OCI-LY3 (cell line): ENCODE measurements around the gene NRROS.

ENCODE experiments used
- H2AFZ ChIP-seq: fragments of 200-600, 300-600 bp; shearing (Covaris generic); 2 replicates; pipeline ENCODE4 v1.6.0; 2014; ENCODE audit warnings: antibody characterized with exemption, low read depth, low read length
- H3K27ac ChIP-seq: fragments of 200-600, 300-600 bp; sonication (generic); 2 replicates; pipeline ENCODE4 v1.5.1; 2014; ENCODE audit warnings: mild to moderate bottlenecking, low read length, moderate library complexity, mixed read lengths
- H3K27me3 ChIP-seq: fragments of 200-600, 300-600 bp; sonication (generic); 2 replicates; pipeline ENCODE4 v1.6.1; 2014; ENCODE audit warnings: low read depth, low read length, mixed read lengths
- H3K36me3 ChIP-seq: fragments of 200-600, 300-600 bp; sonication (generic); replicated peaks from 2 replicates; pipeline ENCODE3; 2014; ENCODE audit warnings: low read depth, low read length, mixed read lengths
- H3K4me1 ChIP-seq: fragments of 300-600, 200-600 bp; sonication (generic); 2 replicates; pipeline ENCODE4 v1.6.1; 2014; ENCODE audit warnings: low read length, mixed read lengths
- H3K4me2 ChIP-seq: fragments of 200-600, 300-600 bp; sonication (generic); 2 replicates; pipeline ENCODE4 v1.6.1; 2014; ENCODE audit warnings: low read length, mixed read lengths
- H3K4me3 ChIP-seq: fragments of 300-600, 200-600 bp; sonication (generic); 2 replicates; pipeline ENCODE4 v1.5.1; 2014; ENCODE audit warnings: antibody characterized with exemption, mild to moderate bottlenecking, low read length, moderate library complexity
- H3K79me2 ChIP-seq: fragments of 300-600, 200-600 bp; shearing (Covaris generic); 2 replicates; pipeline ENCODE4 v1.6.1; 2014; ENCODE audit warnings: mild to moderate bottlenecking, low read length, mixed read lengths
- H3K9ac ChIP-seq: fragments of 300-600, 200-600 bp; shearing (Covaris generic); 2 replicates; pipeline ENCODE4 v1.6.0; 2014; ENCODE audit warnings: mild to moderate bottlenecking, low read length, moderate library complexity
- H3K9me3 ChIP-seq: fragments of 200-600, 300-600 bp; shearing (Covaris generic); 2 replicates; pipeline ENCODE4 v1.6.1; 2014; ENCODE audit warnings: low read length, mixed read lengths; ENCODE audit not compliant: insufficient read depth
- H4K20me1 ChIP-seq: fragments of 200-600, 300-600 bp; sonication (generic); 2 replicates; pipeline ENCODE4 v1.6.1; 2016; ENCODE audit warnings: low read length, mixed read lengths; ENCODE audit not compliant: insufficient read depth
- CTCF ChIP-seq: fragments of 200-600, 300-600 bp; sonication (generic); IDR thresholded peaks from 2 replicates; pipeline ENCODE4 v1.5.1; 2014; ENCODE audit warnings: antibody characterized with exemption, low read length, low read depth
- EZH2phosphoT487 ChIP-seq: fragments of 200-600 bp; shearing (Covaris generic); IDR thresholded peaks from 2 replicates; pipeline ENCODE4 v1.6.1; 2018; ENCODE audit warnings: antibody characterized with exemption, mixed run types, low read depth

NRROS gene

GRCh38 chr3:196620161-196620604, 19.3 kb upstream of the NRROS start:
- Histone ChIP-seq H3K79me2 (no peaks in the 10 kb centered on the region), H3K4me1 (peaks cover 30% of the 10 kb centered on the region), H4K20me1 (no peaks in the 10 kb centered on the region), H3K36me3 (no peaks in the 10 kb centered on the region), H2AFZ (peak overlapping the region; percentile 60; the same call in 1 of the 2 replicates), H3K9me3 (no peaks in the 10 kb centered on the region), H3K27ac (no peak overlapping the region), H3K27me3 (no peaks in the 10 kb centered on the region), H3K4me2 (no peak overlapping the region), H3K9ac (no peak overlapping the region), H3K4me3 (no peak overlapping the region)
- TF ChIP-seq CTCF = no peak
- TF ChIP-seq EZH2phosphoT487 = no peak

GRCh38 chr3:196620684-196621083, 18.8 kb upstream of the NRROS start:
- H3K79me2 ChIP-seq = no peaks in the 10 kb centered on the region
- no peak overlapping the region for H2AFZ ChIP-seq

GRCh38 chr3:196621611-196622010, 17.9 kb upstream of the NRROS start:
- H3K36me3 ChIP-seq = no peaks in the 10 kb centered on the region
- H3K27me3 ChIP-seq = no peaks in the 10 kb centered on the region
- H3K27ac ChIP-seq = no peak overlapping the region
- H3K4me3 ChIP-seq = no peak overlapping the region
- no peaks in the 10 kb centered on the region for H4K20me1 ChIP-seq
- peaks cover 30% of the 10 kb centered on the region for H3K4me1 ChIP-seq
- no peak overlapping the region for H3K9ac ChIP-seq
- no peak for TF ChIP-seq EZH2phosphoT487
- no peak for TF ChIP-seq CTCF
- no peaks in the 10 kb centered on the region for H3K9me3 ChIP-seq
- no peaks in the 10 kb centered on the region for H3K79me2 ChIP-seq
- no peak overlapping the region for H2AFZ ChIP-seq
- H3K4me2 ChIP-seq = no peak overlapping the region

More at GRCh38 chr3:196620684-196621083, 18.8 kb upstream of the NRROS start:
- H3K27ac ChIP-seq = no peak overlapping the region
- H4K20me1 ChIP-seq = no peaks in the 10 kb centered on the region
- H3K27me3 ChIP-seq = no peaks in the 10 kb centered on the region
- no peaks in the 10 kb centered on the region for H3K36me3 ChIP-seq
- TF ChIP-seq EZH2phosphoT487 (no peak), CTCF (no peak)
- H3K4me3 ChIP-seq = no peak overlapping the region
- H3K4me1 ChIP-seq = peaks cover 30% of the 10 kb centered on the region
- H3K9ac ChIP-seq = no peak overlapping the region
- H3K9me3 ChIP-seq = no peaks in the 10 kb centered on the region
- H3K4me2 ChIP-seq = no peak overlapping the region

- Histone ChIP-seq H3K27me3 (no peaks in the 10 kb centered on the region), H3K79me2 (no peaks in the 10 kb centered on the region), H2AFZ (peak overlapping the region; percentile 79), H3K9ac (peak overlapping the region; percentile 30), H3K4me2 (peak overlapping the region; percentile 71), H3K4me3 (peak overlapping the region; percentile 42), H3K27ac (peak overlapping the region; percentile 12; the same call in 1 of the 2 replicates), H3K36me3 (no peaks in the 10 kb centered on the region), H3K4me1 (peaks cover 24% of the 10 kb centered on the region), H4K20me1 (no peaks in the 10 kb centered on the region), H3K9me3 (no peaks in the 10 kb centered on the region)
- TF ChIP-seq CTCF (no peak), EZH2phosphoT487 (no peak)
These were observed 15.3 kb upstream of the NRROS start for GRCh38 chr3:196624067-196624790.
